ENCODE results near the gene PRMT5. TPM values are rescaled to one million over a fixed set of nuclear protein-coding genes. Genes with fewer than 3 reads are reported as not detected.
A peak's percentile ranks its signal among the peaks of the same experiment; 100 is the strongest.
"Not testable (repeated sequence)": the region's sequence is repeated elsewhere in the genome, so short reads cannot be mapped to it uniquely, and the experiment has no call there.

Gene PRMT5
- total RNA-seq, 2 experiments from 2014 or later: 55.5 to 64.9 TPM

DNA sequence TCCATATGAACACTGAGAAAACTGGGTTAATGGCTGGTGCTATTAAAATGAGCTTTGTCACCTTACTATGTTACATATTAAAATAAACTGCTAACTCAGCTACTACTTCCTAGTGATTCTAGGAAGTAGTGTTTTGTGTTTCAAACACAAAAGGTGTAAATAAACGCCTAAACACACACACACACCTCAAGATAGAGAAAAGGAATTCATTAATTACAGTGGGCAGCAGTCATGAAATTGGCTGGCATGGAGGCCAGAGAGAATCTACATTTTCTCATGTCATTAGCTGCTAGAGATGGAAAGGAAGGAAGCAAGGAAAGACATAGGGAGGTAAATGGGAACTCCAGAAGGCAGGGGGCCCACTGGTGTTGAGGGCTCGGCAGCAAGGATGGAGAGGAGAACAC is 787 bp upstream of the PRMT5 start:
- Mint-ChIP-seq H3K36me3 (ENCODE audit: low read depth) (peaks cover 27% of the 10 kb centered on the region), H3K27ac (no peak overlapping the region), H3K4me1 (ENCODE audit: low read depth) (peaks cover 27% of the 10 kb centered on the region), H3K27me3 (ENCODE audit: low read depth) (no peaks in the 10 kb centered on the region), H3K4me3 (no peak overlapping the region), H3K9me3 (ENCODE audit: insufficient read depth) (no peaks in the 10 kb centered on the region)
- CTCF ChIA-PET: interaction anchor here (0.7 to 3.9 kb wide), 51 partner anchors 9 to 1493 kb away, joined by 3 to 84 read pairs (median 5); partner anchors contain the start of genes ACIN1, AJUBA, C14orf119 and CDH24
- no peak for DNase-seq
- no peak for ATAC-seq
- POLR2A ChIA-PET: interaction anchor here (0.8 to 3.9 kb wide), 6 partner anchors 11 to 373 kb away, joined by 3 to 30 read pairs (median 8); partner anchors contain the start of genes HAUS4, LRP10, OXA1L and RBM23

DNA sequence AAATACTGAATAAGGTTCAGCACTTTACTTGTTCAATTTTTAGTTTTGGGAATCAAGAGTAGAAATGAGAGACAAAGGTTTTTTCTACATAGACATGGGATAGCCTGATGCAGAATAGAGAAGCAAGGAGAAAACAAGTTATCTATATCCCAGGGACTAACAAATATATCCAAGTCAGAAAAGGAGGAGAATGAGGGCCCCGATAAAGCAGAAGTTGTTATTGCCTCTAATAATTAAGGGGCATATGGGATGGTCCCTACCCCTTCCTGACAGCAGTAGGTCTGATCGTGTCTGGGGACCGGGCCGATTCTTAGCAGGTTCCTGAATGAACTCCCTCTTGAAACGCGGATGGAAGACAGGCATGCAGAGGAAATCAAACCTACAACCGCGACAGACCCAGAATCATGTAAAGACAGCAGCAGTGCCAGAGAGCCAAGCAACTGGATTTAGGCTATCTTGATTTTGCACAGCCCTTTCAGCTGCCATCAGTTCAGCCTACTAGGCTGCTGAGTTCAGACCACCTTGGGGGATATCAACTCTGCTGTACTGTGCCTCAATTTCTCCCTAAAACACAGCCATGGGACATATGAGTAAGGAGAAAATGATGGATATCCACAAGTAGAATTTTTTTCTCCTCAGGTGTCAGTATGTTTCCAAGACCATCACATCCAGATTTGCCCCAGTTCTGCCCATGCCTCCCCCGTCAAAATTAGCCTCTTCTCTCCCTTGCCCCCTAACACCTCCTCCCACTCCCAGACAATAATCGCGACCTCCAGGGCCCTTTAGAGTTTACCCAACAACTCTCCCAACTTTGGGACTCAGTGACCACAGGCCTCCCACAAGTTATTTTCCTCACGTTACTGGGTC is 706 bp downstream of the PRMT5 start:
- peak; percentile 37 for DNase-seq
- peaks cover 27% of the 10 kb centered on the region for H3K4me1 Mint-ChIP-seq (ENCODE audit: low read depth)
- no peak for ATAC-seq
- no peaks in the 10 kb centered on the region for H3K27me3 Mint-ChIP-seq (ENCODE audit: low read depth)
- no peak overlapping the region for H3K4me3 Mint-ChIP-seq
- H3K27ac Mint-ChIP-seq: no peak overlapping the region
- POLR2A ChIA-PET: interaction anchor here (0.6 to 3.9 kb wide), 12 partner anchors 10 to 1562 kb away, joined by 3 to 30 read pairs (median 3); partner anchors contain the start of genes HAUS4, LRP10 and RBM23
- peaks cover 42% of the 10 kb centered on the region for H3K36me3 Mint-ChIP-seq (ENCODE audit: low read depth)
- no peaks in the 10 kb centered on the region for H3K9me3 Mint-ChIP-seq (ENCODE audit: insufficient read depth)
- CTCF ChIA-PET: interaction anchor here (0.6 to 3.9 kb wide), 35 partner anchors 10 to 1017 kb away, joined by 3 to 84 read pairs (median 9); partner anchors contain the start of genes ACIN1, AJUBA, C14orf119 and CDH24

DNA sequence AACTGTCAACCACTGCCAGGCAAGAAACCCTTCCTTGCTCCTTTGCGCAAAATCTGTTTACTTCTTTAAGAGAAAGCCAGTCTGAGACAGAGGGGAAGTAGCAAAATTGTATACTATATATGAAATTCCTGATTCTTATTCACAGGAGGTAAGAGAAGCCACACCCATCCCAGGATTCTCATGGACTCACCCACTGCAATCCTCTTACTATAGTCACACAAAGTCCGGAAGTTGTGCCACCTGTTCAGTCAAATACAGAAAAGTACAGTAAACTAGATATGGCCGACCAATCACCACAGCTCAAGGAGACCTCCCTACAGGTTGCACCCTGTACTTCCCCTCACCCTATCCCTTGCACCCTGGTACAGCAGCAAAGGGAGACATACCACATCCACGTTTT is 2.9 kb downstream of the PRMT5 start:
- Mint-ChIP-seq H3K27me3 (ENCODE audit: low read depth) (no peaks in the 10 kb centered on the region), H3K36me3 (ENCODE audit: low read depth) (peaks cover 47% of the 10 kb centered on the region), H3K4me3 (no peak overlapping the region), H3K9me3 (ENCODE audit: insufficient read depth) (no peaks in the 10 kb centered on the region), H3K4me1 (ENCODE audit: low read depth) (peaks cover 25% of the 10 kb centered on the region), H3K27ac (no peak overlapping the region)
- DNase-seq (no peak), ATAC-seq (no peak)
- POLR2A ChIA-PET: no interaction called here
- CTCF ChIA-PET: no interaction called here

GRCh38 chr14:22925513-22925912 is 3.7 kb downstream of the PRMT5 start:
- H3K27me3 Mint-ChIP-seq (ENCODE audit: low read depth): no peaks in the 10 kb centered on the region
- peaks cover 53% of the 10 kb centered on the region for H3K36me3 Mint-ChIP-seq (ENCODE audit: low read depth)
- no peak overlapping the region for H3K4me3 Mint-ChIP-seq
- no peaks in the 10 kb centered on the region for H3K9me3 Mint-ChIP-seq (ENCODE audit: insufficient read depth)
- DNase-seq: no peak
- ChIA-PET POLR2A (no interaction called here), CTCF (no interaction called here)
- no peak for ATAC-seq
- no peak overlapping the region for H3K27ac Mint-ChIP-seq
- peaks cover 25% of the 10 kb centered on the region for H3K4me1 Mint-ChIP-seq (ENCODE audit: low read depth)

DNA sequence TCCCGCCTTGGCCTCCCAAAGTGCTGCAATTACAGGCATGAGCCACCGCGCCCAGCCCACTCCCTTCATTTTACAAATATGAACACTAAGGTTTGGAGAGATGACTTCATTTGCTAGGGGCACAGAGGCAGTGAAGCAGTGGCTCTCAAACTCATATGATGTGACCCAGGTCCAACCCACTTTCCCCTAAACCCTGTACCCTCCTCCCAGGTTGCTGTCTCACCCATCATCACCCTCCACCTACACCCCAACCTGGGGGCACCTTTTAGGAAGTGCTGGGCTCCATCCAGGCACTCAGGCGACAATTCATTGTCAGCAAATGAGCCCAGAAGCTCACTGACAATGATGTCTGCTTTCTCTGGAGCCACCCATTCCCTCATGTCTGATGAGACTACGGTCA is 5.4 kb downstream of the PRMT5 start:
- no peak overlapping the region for H3K27ac Mint-ChIP-seq
- DNase-seq (no peak), ATAC-seq (no peak)
- no peaks in the 10 kb centered on the region for H3K27me3 Mint-ChIP-seq (ENCODE audit: low read depth)
- H3K4me1 Mint-ChIP-seq (ENCODE audit: low read depth): peaks cover 37% of the 10 kb centered on the region
- CTCF ChIA-PET: no interaction called here
- H3K4me3 Mint-ChIP-seq: no peak overlapping the region
- H3K9me3 Mint-ChIP-seq (ENCODE audit: insufficient read depth): no peaks in the 10 kb centered on the region
- peaks cover 62% of the 10 kb centered on the region for H3K36me3 Mint-ChIP-seq (ENCODE audit: low read depth)
- POLR2A ChIA-PET: no interaction called here

GRCh38 chr14:22922294-22922693 is 6.9 kb downstream of the PRMT5 start:
- CTCF ChIA-PET: no interaction called here
- no peak for ATAC-seq
- no peak overlapping the region for H3K4me3 Mint-ChIP-seq

GRCh38 chr14:22920697-22921096 is 8.5 kb downstream of the PRMT5 start:
- Mint-ChIP-seq H3K4me3 (no peak overlapping the region), H3K36me3 (ENCODE audit: low read depth) (peaks cover 60% of the 10 kb centered on the region), H3K9me3 (ENCODE audit: insufficient read depth) (no peaks in the 10 kb centered on the region), H3K4me1 (ENCODE audit: low read depth) (peaks cover 32% of the 10 kb centered on the region), H3K27ac (no peak overlapping the region), H3K27me3 (ENCODE audit: low read depth) (no peaks in the 10 kb centered on the region)
- ChIA-PET POLR2A (interaction anchor here (0.7 to 3.5 kb wide), 3 partner anchors 8 to 401 kb away, joined by 3 to 30 read pairs (median 6); partner anchors contain the start of gene PRMT5), CTCF (interaction anchor here (0.6 to 6.5 kb wide), 8 partner anchors 9 to 188 kb away, joined by 3 to 84 read pairs (median 4); partner anchors contain the start of gene PRMT5)
- no peak for DNase-seq
- ATAC-seq: no peak

More at GRCh38 chr14:22922294-22922693, 6.9 kb downstream of the PRMT5 start:
- no peaks in the 10 kb centered on the region for H3K27me3 Mint-ChIP-seq (ENCODE audit: low read depth)
- peaks cover 32% of the 10 kb centered on the region for H3K4me1 Mint-ChIP-seq (ENCODE audit: low read depth)
- no peak overlapping the region for H3K27ac Mint-ChIP-seq
- no peak for DNase-seq
- H3K9me3 Mint-ChIP-seq (ENCODE audit: insufficient read depth): no peaks in the 10 kb centered on the region
- POLR2A ChIA-PET: interaction anchor here (0.6 kb wide), 1 partner anchor 504 kb away, joined by 3 read pairs; no protein-coding TSS in a partner anchor
- H3K36me3 Mint-ChIP-seq (ENCODE audit: low read depth): peaks cover 69% of the 10 kb centered on the region

- ChIA-PET POLR2A (interaction anchor here (0.7 to 3.8 kb wide), 17 partner anchors 9 to 401 kb away, joined by 3 to 30 read pairs (median 5); partner anchors contain the start of genes ACIN1, HAUS4, LRP10 and MRPL52), CTCF (interaction anchor here (0.8 to 6.5 kb wide), 16 partner anchors 10 to 364 kb away, joined by 3 to 84 read pairs (median 5); partner anchors contain the start of genes ACIN1, C14orf119 and PRMT5)
- ATAC-seq: peak; percentile 11
- peaks cover 35% of the 10 kb centered on the region for H3K4me1 Mint-ChIP-seq (ENCODE audit: low read depth)
- H3K4me3 Mint-ChIP-seq: peak overlapping the region; percentile 88
- DNase-seq: no peak
- H3K27ac Mint-ChIP-seq: peak overlapping the region; percentile 98
- H3K9me3 Mint-ChIP-seq (ENCODE audit: insufficient read depth): no peaks in the 10 kb centered on the region
- H3K36me3 Mint-ChIP-seq (ENCODE audit: low read depth): peaks cover 58% of the 10 kb centered on the region
- H3K27me3 Mint-ChIP-seq (ENCODE audit: low read depth): no peaks in the 10 kb centered on the region
Measured at GRCh38 chr14:22919601-22919921, 9.6 kb downstream of the PRMT5 start.

GRCh38 chr14:22918804-22919600 is 10.2 kb downstream of the PRMT5 start, which contains the start of gene RBM23:
Gene RBM23 (minus strand): TSS chr14:22919149.
- Mint-ChIP-seq H3K4me3 (peak within 1 kb of the TSS; percentile 88), H3K27me3 (ENCODE audit: low read depth) (no peaks in the 10 kb centered on the region), H3K9me3 (ENCODE audit: insufficient read depth) (no peaks in the 10 kb centered on the region), H3K27ac (peak within 1 kb of the TSS; percentile 98), H3K36me3 (ENCODE audit: low read depth) (peaks cover 52% of the 10 kb centered on the region), H3K4me1 (ENCODE audit: low read depth) (peaks cover 35% of the 10 kb centered on the region)
- CTCF ChIA-PET: interaction anchor here (0.8 to 6.5 kb wide), 17 partner anchors 10 to 363 kb away, joined by 3 to 84 read pairs (median 5); partner anchors contain the start of genes ACIN1, C14orf119 and PRMT5
- DNase-seq: peak; percentile 100
- peak; percentile 96 for ATAC-seq
- POLR2A ChIA-PET: interaction anchor here (0.6 to 3.8 kb wide), 20 partner anchors 10 to 1417 kb away, joined by 3 to 30 read pairs (median 4); partner anchors contain the start of genes ACIN1, HAUS4, LRP10 and MRPL52

DNA sequence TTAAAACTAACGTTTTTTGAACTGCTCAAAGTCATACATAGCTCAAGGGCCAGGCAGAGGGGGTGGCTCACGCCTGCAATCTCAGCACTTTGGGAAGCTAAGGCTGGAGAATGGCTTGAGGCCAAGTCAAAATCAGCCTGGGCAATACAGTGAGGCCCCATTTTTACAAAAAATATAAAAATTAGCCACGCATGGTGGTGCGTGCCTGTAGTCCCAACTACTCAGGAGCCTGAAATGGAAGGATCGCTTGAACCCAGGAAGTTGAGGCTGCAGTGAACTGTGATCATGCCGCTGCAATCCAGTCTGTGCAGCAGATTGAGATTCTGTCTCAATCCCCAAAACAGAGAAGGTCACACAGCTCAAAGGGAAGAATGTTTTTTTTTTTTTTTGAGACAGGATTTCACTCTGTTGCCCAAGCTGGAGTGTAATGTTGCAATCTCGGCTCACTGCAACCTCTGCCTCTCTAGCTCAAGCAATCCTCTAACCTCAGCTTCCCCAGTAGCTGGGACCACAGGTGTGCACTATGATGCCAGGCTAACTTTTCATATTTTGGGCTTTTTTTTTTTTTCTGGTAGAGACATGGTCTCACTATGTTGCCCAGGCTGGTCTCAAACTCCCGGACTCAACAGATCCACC is 13.2 kb downstream of the PRMT5 start:
- no peaks in the 10 kb centered on the region for H3K27me3 Mint-ChIP-seq (ENCODE audit: low read depth)
- ATAC-seq (no peak), DNase-seq (no peak)
- ChIA-PET POLR2A (interaction anchor here (0.6 to 3.8 kb wide), 2 partner anchors 44 to 1650 kb away, joined by 3 to 17 read pairs; partner anchors contain the start of gene LRP10), CTCF (interaction anchor here (1.4 to 6.5 kb wide), 5 partner anchors 13 to 153 kb away, joined by 3 to 84 read pairs (median 6); partner anchors contain the start of gene PRMT5)
- H3K4me1 Mint-ChIP-seq (ENCODE audit: low read depth): peaks cover 42% of the 10 kb centered on the region
- H3K4me3 Mint-ChIP-seq: no peak overlapping the region
- peaks cover 43% of the 10 kb centered on the region for H3K36me3 Mint-ChIP-seq (ENCODE audit: low read depth)
- no peaks in the 10 kb centered on the region for H3K9me3 Mint-ChIP-seq (ENCODE audit: insufficient read depth)
- H3K27ac Mint-ChIP-seq: peak overlapping the region; percentile 9

DNA sequence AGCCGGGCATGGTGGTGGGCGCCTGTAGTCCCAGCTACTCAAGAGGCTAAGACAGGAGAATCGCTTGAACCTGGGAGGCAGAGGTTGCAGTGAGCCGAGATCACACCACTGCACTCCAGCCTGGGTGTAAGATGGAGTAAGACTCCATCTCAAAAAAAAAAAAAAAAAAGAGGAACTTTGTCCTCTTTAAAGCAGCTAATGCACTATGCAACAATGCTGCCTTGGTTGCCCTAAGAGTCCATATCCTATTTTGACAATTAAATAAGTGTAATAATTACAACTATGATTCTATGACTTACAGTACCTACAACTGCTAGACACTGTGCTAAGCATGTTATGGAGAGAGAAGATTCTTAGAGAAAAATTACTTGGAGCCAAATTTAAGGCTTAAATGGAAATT is 14.3 kb downstream of the PRMT5 start:
- CTCF ChIA-PET: interaction anchor here (1.7 kb wide), 1 partner anchor 42 kb away, joined by 6 read pairs; no protein-coding TSS in a partner anchor

More for the DNA sequence above, 14.3 kb downstream of the PRMT5 start:
- DNase-seq; H3K27me3 Mint-ChIP-seq (ENCODE audit: low read depth); ATAC-seq; H3K27ac Mint-ChIP-seq; POLR2A ChIA-PET; H3K9me3 Mint-ChIP-seq (ENCODE audit: insufficient read depth); H3K4me3 Mint-ChIP-seq: not testable (repeated sequence)
- peaks cover 35% of the 10 kb centered on the region for H3K36me3 Mint-ChIP-seq (ENCODE audit: low read depth)
- H3K4me1 Mint-ChIP-seq (ENCODE audit: low read depth): peaks cover 36% of the 10 kb centered on the region
